22Rv1 (cell line): ENCODE data around the gene EPM2A.

Experiments
- H3K27ac ChIP-seq: fragments of 450-650 bp; 2 replicates; pipeline ENCODE4 v1.5.1; 2017
- CTCF ChIP-seq: fragments of 450-650 bp; IDR thresholded peaks from 2 replicates; pipeline ENCODE4 v1.5.1; 2017; ENCODE audit warnings: mild to moderate bottlenecking
- ZFX ChIP-seq: fragments of 450-650 bp; IDR thresholded peaks from 2 replicates; pipeline ENCODE4 v1.6.1; 2017; ENCODE audit warnings: antibody characterized with exemption, borderline replicate concordance

Gene EPM2A

DNA sequence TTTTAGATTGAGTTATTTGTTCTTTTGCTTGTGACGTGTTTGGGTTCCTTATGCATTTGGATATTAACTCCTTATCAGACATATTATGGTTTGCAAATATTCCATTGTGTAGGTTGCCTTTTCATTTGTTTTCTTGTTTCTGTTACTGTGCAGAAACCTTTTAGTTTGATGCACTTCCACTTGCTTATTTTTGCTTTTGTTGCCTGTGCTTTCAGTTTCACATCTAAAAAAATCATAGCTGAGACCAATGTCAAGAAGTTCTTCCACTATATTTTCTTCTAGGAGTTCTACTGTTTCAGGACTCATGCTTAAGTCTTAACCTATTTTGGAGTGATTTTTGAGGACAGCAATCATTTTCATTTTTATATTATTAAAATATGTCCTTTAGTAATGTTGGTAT, 113.5 kb downstream of the EPM2A start:
- TF ChIP-seq CTCF (no peak), ZFX (no peak)
- no peak overlapping the region for H3K27ac ChIP-seq

DNA sequence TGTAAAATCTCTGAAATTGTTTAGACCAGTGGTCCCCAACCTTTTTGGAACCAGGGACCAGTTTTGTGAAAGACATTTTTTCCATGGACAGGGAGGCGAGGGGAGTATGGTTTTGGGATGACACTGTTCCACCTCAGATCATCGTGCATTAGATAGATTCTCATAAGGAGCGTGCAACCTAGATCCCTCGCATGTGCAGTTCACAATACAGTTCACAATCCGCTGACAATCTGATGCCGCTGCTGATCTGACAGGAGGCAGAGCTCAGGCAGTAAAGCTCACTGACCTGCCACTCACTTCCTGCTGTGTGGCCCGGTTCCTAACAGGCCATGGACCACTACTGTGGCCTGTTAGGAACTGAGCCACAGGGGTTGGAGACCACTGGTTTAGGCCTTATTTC, 115.2 kb downstream of the EPM2A start:
- no peak for TF ChIP-seq CTCF
- TF ChIP-seq ZFX, result no peak
- no peak overlapping the region for H3K27ac ChIP-seq

DNA sequence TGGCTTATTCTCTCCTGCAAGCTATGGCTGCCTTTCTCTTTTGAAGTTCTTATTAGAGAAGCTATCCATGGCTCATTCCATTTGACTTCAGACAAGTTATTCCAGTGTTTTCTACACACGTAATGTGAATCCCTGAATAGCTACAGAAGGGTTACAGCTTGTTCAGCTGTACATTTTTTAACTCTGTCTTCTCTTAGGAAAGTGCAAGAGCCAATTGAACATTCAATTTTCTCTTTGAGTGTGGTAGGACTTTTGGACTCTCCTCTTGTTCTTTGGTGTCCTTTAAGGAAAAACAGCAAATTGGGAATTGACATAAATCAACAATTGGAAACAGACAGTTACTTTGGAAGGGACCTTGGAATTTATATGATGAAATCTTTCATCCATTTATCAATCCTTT, 125.8 kb downstream of the EPM2A start:
- no peak overlapping the region for H3K27ac ChIP-seq
- TF ChIP-seq CTCF (no peak), ZFX (no peak)

DNA sequence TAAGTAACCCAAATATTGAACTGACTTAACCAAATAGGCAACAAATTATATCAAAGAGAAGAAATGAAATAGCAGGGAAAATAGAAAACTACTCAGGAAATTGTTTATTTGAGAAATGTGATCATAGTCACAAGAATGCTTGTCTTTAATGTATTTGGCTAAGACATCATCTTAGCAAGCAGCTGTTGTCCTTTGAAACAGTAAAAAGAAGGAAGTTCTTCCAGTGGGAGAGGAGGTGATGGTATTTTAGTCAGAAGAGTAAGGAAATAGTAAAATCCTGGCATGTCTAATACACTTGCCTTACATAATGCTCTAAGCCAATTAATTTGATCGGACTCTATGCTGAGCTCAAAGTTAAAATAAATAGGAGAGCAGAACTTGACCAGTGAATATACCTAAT, 126.5 kb downstream of the EPM2A start:
- TF ChIP-seq ZFX, result no peak
- no peak for TF ChIP-seq CTCF
- no peak overlapping the region for H3K27ac ChIP-seq

DNA sequence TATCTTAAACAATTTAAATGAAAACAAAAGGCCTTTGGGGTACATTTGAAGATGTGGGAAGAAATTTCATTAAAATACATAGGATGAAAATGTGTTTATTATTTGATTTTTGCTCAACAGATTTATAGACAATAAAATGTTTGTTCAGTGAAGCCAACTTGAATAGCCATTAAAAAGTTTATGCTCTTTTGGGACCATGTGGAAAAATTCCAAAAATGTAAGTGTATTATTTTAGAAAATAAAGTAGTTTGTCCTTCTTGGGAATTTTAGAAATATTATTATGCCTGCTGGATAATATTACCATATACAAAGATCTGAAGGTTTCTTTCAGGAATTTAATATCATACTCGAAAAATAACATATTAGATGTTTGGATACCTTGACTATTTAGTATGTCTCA, 131.3 kb downstream of the EPM2A start:
- no peak overlapping the region for H3K27ac ChIP-seq
- TF ChIP-seq ZFX (no peak), CTCF (no peak)

GRCh38 chr6:145603424-145603833, 131.9 kb downstream of the EPM2A start:
- TF ChIP-seq ZFX (no peak), CTCF (no peak)
- no peak overlapping the region for H3K27ac ChIP-seq

GRCh38 chr6:145602726-145603326, 132.5 kb downstream of the EPM2A start:
- H3K27ac ChIP-seq, result no peak overlapping the region
- no peak for TF ChIP-seq CTCF
- TF ChIP-seq ZFX, result no peak
